Measurements from ENCODE around the gene DCAF11. TPM values are rescaled to one million over a fixed set of nuclear protein-coding genes. Genes with fewer than 3 reads are reported as not detected.
A peak's percentile ranks its signal among the peaks of the same experiment; 100 is the strongest.

DCAF11 gene
- total and polyA plus RNA-seq, 2 of the 13 experiments (the other 11 are each of a cell fraction or from before 2014, with no cell fraction given): 150 to 257 TPM

DNA sequence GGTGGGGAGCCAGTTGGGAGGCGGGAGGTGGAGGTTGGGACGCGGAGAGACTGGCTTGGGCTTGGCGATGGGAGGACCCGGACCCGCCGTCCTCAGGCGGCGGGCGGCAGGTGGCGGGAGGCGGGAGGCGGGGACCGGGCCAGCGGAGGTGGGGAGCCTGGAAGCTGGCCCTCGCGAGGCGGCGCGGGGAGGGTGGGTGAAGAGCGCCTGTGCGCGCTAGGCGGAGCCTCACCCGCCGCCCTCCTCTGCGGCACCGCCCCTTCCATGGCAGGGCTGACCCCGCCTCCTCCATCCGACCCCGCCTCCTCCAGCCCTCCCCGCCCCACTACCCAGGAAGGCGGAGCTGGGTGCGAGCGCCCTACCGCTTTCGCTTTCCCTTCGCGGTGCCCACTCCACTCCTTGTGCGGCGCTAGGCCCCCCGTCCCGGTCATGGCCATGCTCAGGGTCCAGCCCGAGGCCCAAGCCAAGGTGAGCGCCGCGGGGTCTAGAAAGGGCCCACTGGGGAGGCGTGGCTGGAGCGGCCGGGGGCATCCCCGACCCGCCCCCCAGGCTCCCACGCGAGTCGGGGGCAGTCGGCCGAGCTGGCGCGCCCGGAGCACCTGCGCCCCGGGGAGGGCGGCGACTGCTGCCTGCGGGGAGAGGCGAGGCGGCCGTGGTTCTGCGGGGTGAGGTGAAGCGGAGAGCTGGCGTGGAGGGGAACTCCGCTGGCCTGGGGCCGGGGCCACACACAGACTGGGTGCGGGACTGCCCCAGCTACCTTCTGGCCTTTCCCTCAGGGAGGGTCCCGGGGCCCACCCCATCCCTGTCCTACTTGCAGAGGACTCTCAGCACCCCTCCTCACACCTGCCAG, 21.5 kb downstream of the DCAF11 start, which contains the start of gene PSME1 (continued):
- TF ChIP-seq ATF7-NPFF (CRISPR knock-in tag; IDR thresholded peaks at IDR 0.05; ENCODE audit: low read depth): peak; percentile 93; the same call in 1 of the 2 replicates
- TF ChIP-seq, protein P1, sequence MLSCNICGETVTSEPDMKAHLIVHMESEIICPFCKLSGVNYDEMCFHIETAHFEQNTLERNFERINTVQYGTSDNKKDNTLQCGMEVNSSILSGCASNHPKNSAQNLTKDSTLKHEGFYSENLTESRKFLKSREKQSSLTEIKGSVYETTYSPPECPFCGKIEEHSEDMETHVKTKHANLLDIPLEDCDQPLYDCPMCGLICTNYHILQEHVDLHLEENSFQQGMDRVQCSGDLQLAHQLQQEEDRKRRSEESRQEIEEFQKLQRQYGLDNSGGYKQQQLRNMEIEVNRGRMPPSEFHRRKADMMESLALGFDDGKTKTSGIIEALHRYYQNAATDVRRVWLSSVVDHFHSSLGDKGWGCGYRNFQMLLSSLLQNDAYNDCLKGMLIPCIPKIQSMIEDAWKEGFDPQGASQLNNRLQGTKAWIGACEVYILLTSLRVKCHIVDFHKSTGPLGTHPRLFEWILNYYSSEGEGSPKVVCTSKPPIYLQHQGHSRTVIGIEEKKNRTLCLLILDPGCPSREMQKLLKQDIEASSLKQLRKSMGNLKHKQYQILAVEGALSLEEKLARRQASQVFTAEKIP (CRISPR knock-in tag; IDR thresholded peaks at IDR 0.05; ENCODE audit: borderline replicate concordance): no peak
- peak; percentile 60; the same call in 1 of the 2 replicates for TF ChIP-seq AHR (CRISPR knock-in tag; IDR thresholded peaks at IDR 0.05)
- TF ChIP-seq ZNF615 (CRISPR knock-in tag; IDR thresholded peaks at IDR 0.05; ENCODE audit: borderline replicate concordance): no peak
- TF ChIP-seq KDM6A (CRISPR knock-in tag; IDR thresholded peaks at IDR 0.05; ENCODE audit: low read depth): no peak; the same call in 1 of the 2 replicates
- TF ChIP-seq ZNF512 (CRISPR knock-in tag; IDR thresholded peaks at IDR 0.05): peak; percentile 28; the same call in 1 of the 2 replicates
- TF ChIP-seq, protein P2, sequence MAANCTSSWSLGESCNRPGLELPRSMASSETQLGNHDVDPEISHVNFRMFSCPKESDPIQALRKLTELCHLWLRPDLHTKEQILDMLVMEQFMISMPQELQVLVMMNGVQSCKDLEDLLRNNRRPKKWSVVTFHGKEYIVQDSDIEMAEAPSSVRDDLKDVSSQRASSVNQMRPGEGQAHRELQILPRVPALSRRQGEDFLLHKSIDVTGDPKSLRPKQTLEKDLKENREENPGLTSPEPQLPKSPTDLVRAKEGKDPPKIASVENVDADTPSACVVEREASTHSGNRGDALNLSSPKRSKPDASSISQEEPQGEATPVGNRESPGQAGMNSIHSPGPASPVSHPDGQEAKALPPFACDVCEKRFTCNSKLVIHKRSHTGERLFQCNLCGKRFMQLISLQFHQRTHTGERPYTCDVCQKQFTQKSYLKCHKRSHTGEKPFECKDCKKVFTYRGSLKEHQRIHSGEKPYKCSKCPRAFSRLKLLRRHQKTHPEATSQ (CRISPR knock-in tag; IDR thresholded peaks at IDR 0.05; ENCODE audit: borderline replicate concordance): no peak
- peak; percentile 30; the same call in 1 of the 2 replicates for TF ChIP-seq FOXM1 (CRISPR knock-in tag; IDR thresholded peaks at IDR 0.05)
- TF ChIP-seq, protein P3, sequence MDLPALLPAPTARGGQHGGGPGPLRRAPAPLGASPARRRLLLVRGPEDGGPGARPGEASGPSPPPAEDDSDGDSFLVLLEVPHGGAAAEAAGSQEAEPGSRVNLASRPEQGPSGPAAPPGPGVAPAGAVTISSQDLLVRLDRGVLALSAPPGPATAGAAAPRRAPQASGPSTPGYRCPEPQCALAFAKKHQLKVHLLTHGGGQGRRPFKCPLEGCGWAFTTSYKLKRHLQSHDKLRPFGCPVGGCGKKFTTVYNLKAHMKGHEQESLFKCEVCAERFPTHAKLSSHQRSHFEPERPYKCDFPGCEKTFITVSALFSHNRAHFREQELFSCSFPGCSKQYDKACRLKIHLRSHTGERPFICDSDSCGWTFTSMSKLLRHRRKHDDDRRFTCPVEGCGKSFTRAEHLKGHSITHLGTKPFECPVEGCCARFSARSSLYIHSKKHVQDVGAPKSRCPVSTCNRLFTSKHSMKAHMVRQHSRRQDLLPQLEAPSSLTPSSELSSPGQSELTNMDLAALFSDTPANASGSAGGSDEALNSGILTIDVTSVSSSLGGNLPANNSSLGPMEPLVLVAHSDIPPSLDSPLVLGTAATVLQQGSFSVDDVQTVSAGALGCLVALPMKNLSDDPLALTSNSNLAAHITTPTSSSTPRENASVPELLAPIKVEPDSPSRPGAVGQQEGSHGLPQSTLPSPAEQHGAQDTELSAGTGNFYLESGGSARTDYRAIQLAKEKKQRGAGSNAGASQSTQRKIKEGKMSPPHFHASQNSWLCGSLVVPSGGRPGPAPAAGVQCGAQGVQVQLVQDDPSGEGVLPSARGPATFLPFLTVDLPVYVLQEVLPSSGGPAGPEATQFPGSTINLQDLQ (CRISPR knock-in tag; IDR thresholded peaks at IDR 0.05): no peak
- TF ChIP-seq, protein P4, sequence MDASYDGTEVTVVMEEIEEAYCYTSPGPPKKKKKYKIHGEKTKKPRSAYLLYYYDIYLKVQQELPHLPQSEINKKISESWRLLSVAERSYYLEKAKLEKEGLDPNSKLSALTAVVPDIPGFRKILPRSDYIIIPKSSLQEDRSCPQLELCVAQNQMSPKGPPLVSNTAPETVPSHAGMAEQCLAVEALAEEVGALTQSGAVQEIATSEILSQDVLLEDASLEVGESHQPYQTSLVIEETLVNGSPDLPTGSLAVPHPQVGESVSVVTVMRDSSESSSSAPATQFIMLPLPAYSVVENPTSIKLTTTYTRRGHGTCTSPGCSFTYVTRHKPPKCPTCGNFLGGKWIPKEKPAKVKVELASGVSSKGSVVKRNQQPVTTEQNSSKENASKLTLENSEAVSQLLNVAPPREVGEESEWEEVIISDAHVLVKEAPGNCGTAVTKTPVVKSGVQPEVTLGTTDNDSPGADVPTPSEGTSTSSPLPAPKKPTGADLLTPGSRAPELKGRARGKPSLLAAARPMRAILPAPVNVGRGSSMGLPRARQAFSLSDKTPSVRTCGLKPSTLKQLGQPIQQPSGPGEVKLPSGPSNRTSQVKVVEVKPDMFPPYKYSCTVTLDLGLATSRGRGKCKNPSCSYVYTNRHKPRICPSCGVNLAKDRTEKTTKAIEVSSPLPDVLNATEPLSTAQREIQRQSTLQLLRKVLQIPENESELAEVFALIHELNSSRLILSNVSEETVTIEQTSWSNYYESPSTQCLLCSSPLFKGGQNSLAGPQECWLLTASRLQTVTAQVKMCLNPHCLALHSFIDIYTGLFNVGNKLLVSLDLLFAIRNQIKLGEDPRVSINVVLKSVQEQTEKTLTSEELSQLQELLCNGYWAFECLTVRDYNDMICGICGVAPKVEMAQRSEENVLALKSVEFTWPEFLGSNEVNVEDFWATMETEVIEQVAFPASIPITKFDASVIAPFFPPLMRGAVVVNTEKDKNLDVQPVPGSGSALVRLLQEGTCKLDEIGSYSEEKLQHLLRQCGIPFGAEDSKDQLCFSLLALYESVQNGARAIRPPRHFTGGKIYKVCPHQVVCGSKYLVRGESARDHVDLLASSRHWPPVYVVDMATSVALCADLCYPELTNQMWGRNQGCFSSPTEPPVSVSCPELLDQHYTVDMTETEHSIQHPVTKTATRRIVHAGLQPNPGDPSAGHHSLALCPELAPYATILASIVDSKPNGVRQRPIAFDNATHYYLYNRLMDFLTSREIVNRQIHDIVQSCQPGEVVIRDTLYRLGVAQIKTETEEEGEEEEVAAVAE (CRISPR knock-in tag; IDR thresholded peaks at IDR 0.05; ENCODE audit: borderline replicate concordance): peak; percentile 88
- no peak for TF ChIP-seq CHD4 (IDR thresholded peaks at IDR 0.05; ENCODE audit: borderline replicate concordance, low read length)
- TF ChIP-seq, protein P5, sequence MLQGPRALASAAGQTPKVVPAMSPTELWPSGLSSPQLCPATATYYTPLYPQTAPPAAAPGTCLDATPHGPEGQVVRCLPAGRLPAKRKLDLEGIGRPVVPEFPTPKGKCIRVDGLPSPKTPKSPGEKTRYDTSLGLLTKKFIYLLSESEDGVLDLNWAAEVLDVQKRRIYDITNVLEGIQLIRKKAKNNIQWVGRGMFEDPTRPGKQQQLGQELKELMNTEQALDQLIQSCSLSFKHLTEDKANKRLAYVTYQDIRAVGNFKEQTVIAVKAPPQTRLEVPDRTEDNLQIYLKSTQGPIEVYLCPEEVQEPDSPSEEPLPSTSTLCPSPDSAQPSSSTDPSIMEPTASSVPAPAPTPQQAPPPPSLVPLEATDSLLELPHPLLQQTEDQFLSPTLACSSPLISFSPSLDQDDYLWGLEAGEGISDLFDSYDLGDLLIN (CRISPR knock-in tag; IDR thresholded peaks at IDR 0.05; ENCODE audit: borderline replicate concordance): no peak; the same call in 1 of the 2 replicates
- TF ChIP-seq IKZF4 (CRISPR knock-in tag; IDR thresholded peaks at IDR 0.05; ENCODE audit: borderline replicate concordance, low read depth, not compliant biosample characterization): no peak
